GM12864 (cell line): ENCODE results near the gene RGS11.

Source experiments
- DNase-seq: peaks from one replicate; pipeline ENCODE4 v3.0.0-alpha.2; 2011; ENCODE audit warnings: low read depth
- H3K4me3 ChIP-seq: 2 replicates; pipeline ENCODE4 v1.5.1; 2011; ENCODE audit warnings: mild to moderate bottlenecking, low read depth, low read length, control low read depth
- TF ChIP-seq, protein P1 (sequence below): IDR thresholded peaks from 2 replicates; pipeline ENCODE4 v1.5.1; 2011; ENCODE audit warnings: low read depth, mild to moderate bottlenecking, moderate library complexity, low read length, control low read depth, inconsistent platforms; ENCODE audit errors: missing control alignments

The RGS11 gene

DNA sequence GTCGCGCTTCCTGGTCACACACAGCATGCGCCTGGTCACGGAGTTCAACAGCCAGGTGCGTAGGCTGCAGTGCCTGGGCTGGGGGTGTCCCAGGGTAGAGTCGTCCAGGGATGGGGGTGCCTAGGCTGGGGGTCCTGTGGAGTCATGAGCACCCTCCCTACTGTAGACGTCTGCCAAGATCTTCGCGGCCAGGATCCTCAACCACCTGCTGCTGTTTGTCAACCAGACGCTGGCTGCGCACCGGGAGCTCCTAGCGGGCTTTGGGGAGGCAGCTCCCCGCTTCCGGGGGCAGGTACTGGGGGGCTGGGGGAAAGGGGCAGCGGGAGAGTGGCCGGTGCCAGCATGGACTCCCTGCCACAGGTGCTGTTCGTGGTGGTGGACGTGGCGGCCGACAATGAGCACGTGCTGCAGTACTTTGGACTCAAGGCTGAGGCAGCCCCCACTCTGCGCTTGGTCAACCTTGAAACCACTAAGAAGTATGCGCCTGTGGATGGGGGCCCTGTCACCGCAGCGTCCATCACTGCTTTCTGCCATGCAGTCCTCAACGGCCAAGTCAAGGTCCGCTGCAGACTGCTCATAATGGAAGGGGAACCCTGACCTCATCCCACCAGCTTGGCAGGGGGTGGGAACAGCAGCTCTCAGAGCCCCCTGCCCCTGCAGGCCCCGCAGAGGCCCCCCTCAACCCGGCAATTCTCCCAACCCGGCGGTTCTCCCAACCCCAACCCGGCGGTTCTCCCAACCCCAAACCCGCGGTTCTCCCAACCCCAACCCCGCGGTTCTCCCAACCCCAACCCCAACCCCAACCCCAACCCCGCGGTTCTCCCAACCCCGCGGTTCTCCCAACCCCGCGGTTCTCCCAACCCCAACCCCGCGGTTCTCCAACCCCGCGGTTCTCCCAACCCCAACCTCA lies 9.7 kb upstream of the RGS11 start:
- TF ChIP-seq, protein P1, sequence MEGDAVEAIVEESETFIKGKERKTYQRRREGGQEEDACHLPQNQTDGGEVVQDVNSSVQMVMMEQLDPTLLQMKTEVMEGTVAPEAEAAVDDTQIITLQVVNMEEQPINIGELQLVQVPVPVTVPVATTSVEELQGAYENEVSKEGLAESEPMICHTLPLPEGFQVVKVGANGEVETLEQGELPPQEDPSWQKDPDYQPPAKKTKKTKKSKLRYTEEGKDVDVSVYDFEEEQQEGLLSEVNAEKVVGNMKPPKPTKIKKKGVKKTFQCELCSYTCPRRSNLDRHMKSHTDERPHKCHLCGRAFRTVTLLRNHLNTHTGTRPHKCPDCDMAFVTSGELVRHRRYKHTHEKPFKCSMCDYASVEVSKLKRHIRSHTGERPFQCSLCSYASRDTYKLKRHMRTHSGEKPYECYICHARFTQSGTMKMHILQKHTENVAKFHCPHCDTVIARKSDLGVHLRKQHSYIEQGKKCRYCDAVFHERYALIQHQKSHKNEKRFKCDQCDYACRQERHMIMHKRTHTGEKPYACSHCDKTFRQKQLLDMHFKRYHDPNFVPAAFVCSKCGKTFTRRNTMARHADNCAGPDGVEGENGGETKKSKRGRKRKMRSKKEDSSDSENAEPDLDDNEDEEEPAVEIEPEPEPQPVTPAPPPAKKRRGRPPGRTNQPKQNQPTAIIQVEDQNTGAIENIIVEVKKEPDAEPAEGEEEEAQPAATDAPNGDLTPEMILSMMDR = no peak
- H3K4me3 ChIP-seq = no peak overlapping the region
- DNase-seq = no peak

DNA sequence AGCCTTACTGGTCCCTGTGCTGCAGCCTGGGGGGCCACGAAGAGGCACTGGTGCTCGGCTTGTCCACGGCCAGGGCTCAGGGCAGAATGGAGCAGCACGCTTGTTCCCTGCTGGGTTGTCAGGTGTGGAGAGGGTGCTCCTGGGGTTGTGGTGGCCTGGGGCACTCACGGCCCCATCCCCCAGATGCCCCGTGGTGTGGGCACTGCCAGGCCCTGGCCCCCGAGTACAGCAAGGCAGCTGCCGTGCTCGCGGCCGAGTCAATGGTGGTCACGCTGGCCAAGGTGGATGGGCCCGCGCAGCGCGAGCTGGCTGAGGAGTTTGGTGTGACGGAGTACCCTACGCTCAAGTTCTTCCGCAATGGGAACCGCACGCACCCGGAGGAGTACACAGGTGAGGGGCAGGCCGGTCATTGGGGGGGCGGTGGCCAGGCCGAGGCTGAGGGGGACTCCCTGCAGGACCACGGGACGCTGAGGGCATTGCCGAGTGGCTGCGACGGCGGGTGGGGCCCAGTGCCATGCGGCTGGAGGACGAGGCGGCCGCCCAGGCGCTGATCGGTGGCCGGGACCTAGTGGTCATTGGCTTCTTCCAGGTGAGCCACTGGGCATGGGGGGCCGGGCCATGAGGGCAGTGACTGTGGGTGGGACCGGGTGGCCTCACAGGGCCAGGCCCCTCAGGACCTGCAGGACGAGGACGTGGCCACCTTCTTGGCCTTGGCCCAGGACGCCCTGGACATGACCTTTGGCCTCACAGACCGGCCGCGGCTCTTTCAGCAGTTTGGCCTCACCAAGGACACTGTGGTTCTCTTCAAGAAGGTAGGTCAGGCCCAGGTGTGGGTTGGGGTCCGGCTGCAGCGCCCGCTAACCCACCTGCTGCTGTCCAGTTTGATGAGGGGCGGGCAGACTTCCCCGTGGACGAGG lies 8.7 kb upstream of the RGS11 start:
- TF ChIP-seq, protein P1 = no peak
- DNase-seq = no peak
- H3K4me3 ChIP-seq = no peak overlapping the region

DNA sequence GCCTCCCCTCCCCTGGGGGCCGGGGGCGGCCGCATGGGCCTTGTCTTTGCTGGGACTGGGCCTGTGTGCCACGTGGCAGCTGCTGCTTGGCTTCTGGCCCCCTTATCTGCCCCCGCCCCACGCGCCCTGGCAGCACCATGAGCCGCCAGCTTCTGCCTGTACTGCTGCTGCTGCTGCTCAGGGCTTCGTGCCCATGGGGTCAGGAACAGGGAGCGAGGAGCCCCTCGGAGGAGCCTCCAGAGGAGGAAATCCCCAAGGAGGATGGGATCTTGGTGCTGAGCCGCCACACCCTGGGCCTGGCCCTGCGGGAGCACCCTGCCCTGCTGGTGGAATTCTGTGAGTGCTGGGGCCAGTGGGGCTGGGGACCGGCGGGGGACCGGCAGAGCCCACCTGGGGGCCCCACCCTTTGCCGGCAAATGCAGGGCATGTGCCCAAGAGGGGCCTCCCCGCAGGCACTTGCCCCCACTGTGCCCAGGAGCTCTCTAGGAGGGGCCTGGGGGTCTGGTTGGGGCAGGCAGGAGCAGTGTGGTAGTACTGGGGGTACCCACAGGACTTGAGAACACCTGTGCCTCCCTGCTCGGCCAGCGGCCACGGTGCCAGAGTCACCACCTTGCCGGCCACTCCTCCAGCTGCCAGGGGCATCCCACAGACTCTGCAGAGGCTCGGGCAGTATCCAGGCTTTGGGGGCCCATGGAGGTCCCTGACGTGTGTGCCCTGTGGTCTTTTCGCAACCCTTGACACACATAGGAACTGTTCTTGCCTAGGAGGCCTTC lies 7.5 kb upstream of the RGS11 start, which contains the start of gene PDIA2:
Gene PDIA2, plus strand, starts transcription at position 132 of the 773 bp plus-strand sequence. Its CDS starts 6 bp downstream, at position 138.
- H3K4me3 ChIP-seq = no peak within 1 kb of the TSS
- TF ChIP-seq, protein P1 = no peak
- DNase-seq = no peak

DNA sequence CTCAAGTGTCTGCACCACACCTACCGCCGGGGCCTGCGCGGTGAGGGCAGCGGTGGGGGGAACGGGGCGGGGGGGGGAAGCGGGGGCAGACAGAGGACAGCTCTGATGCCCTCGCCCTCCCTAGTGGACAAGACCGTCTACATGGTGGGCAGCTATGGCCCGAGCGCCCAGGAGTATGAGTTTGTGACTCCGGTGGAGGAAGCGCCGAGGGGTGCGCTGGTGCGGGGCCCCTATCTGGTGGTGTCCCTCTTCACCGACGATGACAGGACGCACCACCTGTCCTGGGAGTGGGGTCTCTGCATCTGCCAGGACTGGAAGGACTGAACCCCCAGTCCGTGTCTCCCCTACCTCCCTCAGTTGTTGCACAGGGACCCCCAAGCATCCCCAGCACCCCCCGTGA lies 6.7 kb upstream of the RGS11 start:
- no peak for DNase-seq
- H3K4me3 ChIP-seq = no peak overlapping the region
- TF ChIP-seq, protein P1 = no peak

DNA sequence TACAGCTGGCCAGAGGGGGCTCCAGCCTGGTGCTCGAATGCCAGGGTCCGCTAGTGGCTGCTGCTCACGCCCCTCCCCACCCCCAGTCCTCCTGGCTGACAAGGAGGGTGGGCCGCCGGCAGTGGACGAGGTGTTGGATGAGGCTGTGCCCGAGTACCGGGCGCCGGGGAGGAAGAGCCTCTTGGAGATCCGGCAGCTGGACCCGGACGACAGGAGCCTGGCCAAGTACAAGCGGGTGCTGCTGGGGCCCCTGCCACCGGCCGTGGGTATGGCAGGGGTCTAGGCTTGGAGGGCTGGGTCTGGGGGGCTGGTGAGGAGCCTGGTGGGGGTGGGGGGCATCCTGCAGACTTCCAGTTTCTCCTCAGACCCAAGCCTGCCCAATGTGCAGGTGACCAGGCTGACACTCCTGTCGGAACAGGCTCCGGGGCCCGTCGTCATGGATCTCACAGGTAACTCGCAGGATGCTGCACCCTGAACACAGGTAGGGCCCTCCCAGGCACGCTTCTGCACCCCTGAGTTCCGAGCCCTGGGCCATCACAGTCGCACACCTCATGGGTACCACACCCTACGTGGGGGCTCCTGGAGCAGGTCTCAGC lies 6.0 kb upstream of the RGS11 start:
- no peak for DNase-seq
- H3K4me3 ChIP-seq = no peak overlapping the region
- TF ChIP-seq, protein P1 = no peak
